ENCODE results near the gene MCM9. TPM values are rescaled to one million over a fixed set of nuclear protein-coding genes. Genes with fewer than 3 reads are reported as not detected.

Gene MCM9
- total RNA-seq, 4 donors from 2014 or later, result 11.2 to 18.0 (median 17.4) TPM

- H3K27me3 ChIP-seq, result no peaks in the 10 kb centered on the region
- no peaks in the 10 kb centered on the region for H3K9me3 ChIP-seq
- H3K4me1 ChIP-seq, result peaks cover 0 to 8% (median 3%) of the 10 kb centered on the region in 4 donors
- no peak for DNase-seq (ENCODE audit: low spot score in 2 of 2)
- H3K27ac ChIP-seq, result no peak overlapping the region
- 94 to 96% methylated on average over 6 of the region's 6 CpGs for WGBS, 2 donors
- no peaks in the 10 kb centered on the region for H3K36me3 ChIP-seq
- H3K4me3 ChIP-seq, result no peak overlapping the region
- TF ChIP-seq POLR2A (IDR thresholded peaks at IDR 0.05) (no peak), EP300 (IDR thresholded peaks at IDR 0.05) (no peak), CTCF (IDR thresholded peaks at IDR 0.05) (no peak)
Measured at GRCh38 chr6:118886641-118887040, 48.3 kb downstream of the MCM9 start.

- no peak overlapping the region for H3K4me3 ChIP-seq
- 88 to 96% methylated on average over 4 of the region's 4 CpGs for WGBS, 2 donors
- no peaks in the 10 kb centered on the region for H3K27me3 ChIP-seq
- H3K4me1 ChIP-seq, result peaks cover 0 to 6% (median 0%) of the 10 kb centered on the region in 4 donors
- no peaks in the 10 kb centered on the region for H3K9me3 ChIP-seq
- DNase-seq (ENCODE audit: low spot score in 2 of 2), result no peak
- H3K27ac ChIP-seq, result no peak overlapping the region
- TF ChIP-seq CTCF (IDR thresholded peaks at IDR 0.05), result no peak
- TF ChIP-seq POLR2A (IDR thresholded peaks at IDR 0.05), result no peak
- TF ChIP-seq EP300 (IDR thresholded peaks at IDR 0.05), result no peak
- H3K36me3 ChIP-seq, result no peaks in the 10 kb centered on the region
Measured at GRCh38 chr6:118882314-118882905, 52.5 kb downstream of the MCM9 start.

GRCh38 chr6:118881440-118882313, 53.3 kb downstream of the MCM9 start:
- WGBS, 2 donors, result 88 to 89% methylated on average over 9 of the region's 9 CpGs
- Histone ChIP-seq H3K36me3 (no peaks in the 10 kb centered on the region), H3K27ac (no peak overlapping the region), H3K4me3 (no peak overlapping the region), H3K27me3 (no peaks in the 10 kb centered on the region), H3K9me3 (no peaks in the 10 kb centered on the region), H3K4me1 (peaks cover 0 to 8% (median 0%) of the 10 kb centered on the region in 4 donors)
- TF ChIP-seq EP300 (IDR thresholded peaks at IDR 0.05) (no peak), POLR2A (IDR thresholded peaks at IDR 0.05) (no peak), CTCF (IDR thresholded peaks at IDR 0.05) (no peak)
- no peak for DNase-seq (ENCODE audit: low spot score in 2 of 2)

- DNase-seq (ENCODE audit: low spot score in 2 of 2), result no peak
- Histone ChIP-seq H3K4me3 (no peak overlapping the region), H3K27me3 (no peaks in the 10 kb centered on the region), H3K27ac (no peak overlapping the region), H3K9me3 (no peaks in the 10 kb centered on the region), H3K36me3 (no peaks in the 10 kb centered on the region), H3K4me1 (peaks cover 0 to 15% (median 0%) of the 10 kb centered on the region in 4 donors)
- TF ChIP-seq EP300 (IDR thresholded peaks at IDR 0.05), result no peak
- TF ChIP-seq CTCF (IDR thresholded peaks at IDR 0.05), result no peak
- no peak for TF ChIP-seq POLR2A (IDR thresholded peaks at IDR 0.05)
- 90 to 95% methylated on average over 2 of the region's 2 CpGs for WGBS, 2 donors
Measured at GRCh38 chr6:118877806-118878205, 57.2 kb downstream of the MCM9 start.

- H3K4me3 ChIP-seq, result no peak overlapping the region
- peaks cover 0 to 15% (median 0%) of the 10 kb centered on the region in 4 donors for H3K4me1 ChIP-seq
- no peaks in the 10 kb centered on the region for H3K9me3 ChIP-seq
- TF ChIP-seq POLR2A (IDR thresholded peaks at IDR 0.05), result no peak
- TF ChIP-seq EP300 (IDR thresholded peaks at IDR 0.05), result no peak
- no peak for TF ChIP-seq CTCF (IDR thresholded peaks at IDR 0.05)
- H3K27me3 ChIP-seq, result no peaks in the 10 kb centered on the region
- peak overlapping the region in 1 of 4 donors; percentile 6 for H3K27ac ChIP-seq
- no peak for DNase-seq (ENCODE audit: low spot score in 2 of 2)
- H3K36me3 ChIP-seq, result no peaks in the 10 kb centered on the region
Measured at GRCh38 chr6:118876814-118877213, 58.1 kb downstream of the MCM9 start.
